ENCODE measurements around the gene SLC35F4.

The SLC35F4 gene

DNA sequence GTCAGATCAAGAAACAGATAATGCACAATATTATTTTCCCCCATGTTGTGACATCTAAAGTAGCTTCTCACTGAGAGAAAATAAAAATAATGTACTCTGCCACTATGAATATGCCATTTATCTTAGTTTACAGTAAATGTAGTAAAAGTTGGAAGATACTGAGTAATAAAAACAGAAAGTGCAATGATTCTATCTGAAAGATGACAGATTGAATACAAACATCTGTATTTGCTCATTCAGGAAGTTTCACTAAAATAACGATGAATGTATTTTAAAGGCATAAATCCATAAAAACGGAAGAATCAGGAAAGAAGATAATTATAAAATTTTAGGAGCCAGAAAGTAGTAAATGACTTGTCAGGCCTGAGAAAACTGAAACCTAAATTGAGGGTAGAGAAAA lies 18.2 kb downstream of the SLC35F4 start:
- no peak for DNase-seq

GRCh38 chr14:57847096-57847495 lies 18.8 kb downstream of the SLC35F4 start:
- no peak for DNase-seq

DNA sequence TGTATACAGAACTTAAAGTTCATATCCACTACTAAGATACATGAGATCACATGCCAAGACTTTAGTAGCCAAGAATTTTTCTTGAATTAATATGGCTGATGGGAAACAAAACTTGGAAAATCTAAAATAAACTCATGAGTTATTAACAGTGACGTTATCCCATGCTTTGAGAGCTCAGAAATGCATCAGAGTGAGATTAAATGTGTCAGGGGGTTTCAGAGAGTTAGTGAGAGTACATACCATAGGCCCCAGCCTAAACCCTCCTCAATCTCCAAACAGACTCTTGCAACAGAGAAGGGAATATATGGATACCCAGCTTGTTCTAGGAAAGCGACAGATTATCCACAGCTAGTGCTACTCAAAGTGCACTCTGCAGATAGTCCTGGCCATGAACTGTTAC lies 19.3 kb downstream of the SLC35F4 start:
- no peak for DNase-seq

DNA sequence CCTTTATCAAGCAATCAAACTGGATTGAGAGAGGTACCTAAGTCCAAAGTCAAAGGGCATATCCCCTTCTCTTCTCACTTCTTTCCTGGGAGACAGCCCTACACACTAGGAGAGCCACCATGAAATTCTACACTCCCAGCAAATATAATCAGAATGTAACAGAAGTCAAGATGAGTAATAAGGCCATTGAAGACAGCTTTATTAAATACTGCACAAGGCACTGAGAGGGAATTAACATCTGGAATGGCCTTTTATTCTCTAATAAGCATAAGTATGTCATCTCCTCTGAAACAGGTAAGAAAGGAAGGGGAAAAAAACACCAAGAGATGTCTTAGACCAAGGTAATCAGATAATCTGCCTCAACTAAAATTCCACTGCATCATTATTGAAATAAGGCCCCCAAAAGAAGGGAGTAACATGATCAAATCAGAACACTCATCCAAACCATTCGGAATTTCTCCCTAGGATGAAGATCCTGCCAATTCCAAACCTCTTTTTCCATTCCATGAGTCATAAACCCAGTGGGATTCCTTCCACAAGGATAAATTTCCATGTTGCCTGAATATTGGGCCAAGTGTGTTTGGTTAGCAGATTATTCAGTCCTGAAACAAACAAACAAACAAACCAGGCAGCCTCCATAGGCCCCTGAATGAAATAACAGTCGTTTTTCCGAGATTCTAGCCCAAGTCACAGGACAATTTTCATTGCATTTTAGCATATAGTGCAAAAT lies 19.9 kb downstream of the SLC35F4 start:
- DNase-seq, result no peak

DNA sequence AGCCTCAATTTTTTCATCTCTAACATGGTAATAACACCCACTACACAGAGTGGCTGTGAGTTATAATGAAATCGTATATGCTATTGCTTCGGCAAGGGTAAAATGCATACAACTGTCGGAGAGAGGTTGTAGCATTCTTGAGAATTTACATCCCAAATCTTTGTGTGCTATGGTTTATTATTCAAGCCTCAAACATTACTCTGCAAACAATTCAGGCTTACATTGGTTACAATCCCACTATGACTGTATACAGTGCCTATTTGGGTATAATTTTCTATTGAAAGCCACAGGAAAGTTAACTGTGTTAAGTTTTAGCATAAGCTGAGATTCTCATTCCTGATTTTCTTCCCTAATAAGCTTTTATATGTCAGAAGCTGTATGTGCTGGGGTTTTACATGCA lies 20.6 kb downstream of the SLC35F4 start:
- no peak for DNase-seq

GRCh38 chr14:57837267-57837666 lies 28.6 kb downstream of the SLC35F4 start:
- DNase-seq, result no peak

- no peak for DNase-seq
These were observed 30.1 kb downstream of the SLC35F4 start for GRCh38 chr14:57835766-57836165.

- DNase-seq, result no peak
These were observed 30.9 kb downstream of the SLC35F4 start for GRCh38 chr14:57834961-57835360.

DNA sequence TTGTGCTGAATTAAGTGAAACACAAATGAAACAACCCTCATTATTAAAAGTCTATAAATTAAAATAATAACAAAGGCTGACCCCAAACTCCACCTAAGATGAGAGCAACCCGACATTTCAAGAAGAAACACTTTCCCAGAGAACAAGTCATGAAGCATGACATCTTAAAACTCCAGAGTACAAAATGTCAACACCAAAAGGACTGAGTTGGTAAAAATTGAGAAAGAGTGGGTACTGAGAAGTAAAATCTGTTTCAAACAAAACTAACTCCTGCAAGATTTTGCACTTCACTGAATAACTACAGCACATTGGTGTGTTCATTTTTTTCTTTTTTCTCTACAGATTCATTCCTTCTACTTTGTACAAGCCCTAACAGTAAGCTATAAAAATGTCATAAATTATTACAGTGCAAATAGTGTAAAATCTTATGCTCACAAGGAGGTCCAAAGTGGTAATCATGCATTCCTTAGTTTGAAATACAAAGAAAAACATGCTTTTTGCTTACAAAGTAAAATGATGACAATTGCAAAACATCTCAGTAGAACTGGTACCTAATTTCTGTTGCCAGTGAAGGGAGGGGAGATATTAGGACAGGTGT lies 31.8 kb downstream of the SLC35F4 start:
- DNase-seq, result no peak

DNA sequence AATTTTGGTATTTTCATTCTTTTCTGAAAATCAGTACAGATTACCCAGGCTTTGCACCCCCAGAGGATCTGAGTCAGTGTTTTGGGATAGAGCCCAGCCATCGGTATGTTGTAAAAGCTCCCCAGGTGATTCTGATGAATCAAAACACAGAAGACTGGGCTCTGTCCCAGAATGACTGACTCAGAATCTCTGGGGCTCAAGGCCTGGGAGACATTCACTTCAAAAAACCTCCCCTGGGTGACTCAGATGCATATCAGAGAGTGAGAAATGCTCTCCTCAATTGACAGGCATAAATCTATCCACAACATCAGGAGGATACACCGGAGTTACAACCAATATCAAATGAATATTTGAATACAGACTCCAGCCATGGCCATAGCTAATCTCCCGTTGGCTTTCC lies 32.6 kb downstream of the SLC35F4 start:
- no peak for DNase-seq

DNA sequence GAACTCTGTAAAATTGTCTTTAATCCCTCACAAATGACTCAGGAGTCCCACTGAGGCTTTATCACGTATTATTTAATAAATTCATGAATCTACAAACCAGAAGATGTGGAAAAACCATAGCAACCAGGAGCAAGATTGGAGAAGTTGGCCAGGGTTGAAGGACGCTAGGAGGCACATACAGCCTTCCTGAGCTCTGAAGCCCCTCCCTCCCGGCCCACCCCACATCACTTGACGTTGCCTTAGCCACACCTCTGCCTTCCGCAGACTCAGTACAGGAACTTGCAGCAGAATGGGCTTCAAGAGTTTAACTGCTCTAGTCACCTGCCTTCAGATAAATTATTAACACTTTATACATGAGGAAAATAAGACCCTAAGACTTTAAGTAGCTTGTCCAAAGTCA lies 33.9 kb downstream of the SLC35F4 start:
- DNase-seq, result no peak

DNA sequence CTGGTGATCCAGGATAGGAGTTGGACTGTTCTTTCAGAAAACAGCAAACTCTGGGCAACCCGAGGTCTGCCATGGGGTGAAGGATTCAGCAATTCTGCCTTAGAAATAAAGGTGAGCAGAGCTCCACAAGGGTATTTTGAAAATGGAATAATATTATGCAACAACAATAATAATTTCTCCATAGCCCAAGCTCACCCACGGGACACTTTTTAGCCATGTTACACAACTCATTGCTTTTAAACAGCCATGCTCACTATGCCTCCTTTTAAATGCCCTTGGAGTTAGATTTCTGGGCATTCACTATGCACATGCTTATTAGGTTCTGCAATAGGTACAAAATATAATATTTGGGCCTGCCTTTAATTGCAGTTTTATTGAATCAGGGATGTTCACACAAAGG lies 37.2 kb downstream of the SLC35F4 start:
- DNase-seq, result no peak

GRCh38 chr14:57823015-57823660 lies 42.8 kb downstream of the SLC35F4 start:
- DNase-seq, result no peak

GRCh38 chr14:57822081-57822480 lies 43.8 kb downstream of the SLC35F4 start:
- no peak for DNase-seq

DNA sequence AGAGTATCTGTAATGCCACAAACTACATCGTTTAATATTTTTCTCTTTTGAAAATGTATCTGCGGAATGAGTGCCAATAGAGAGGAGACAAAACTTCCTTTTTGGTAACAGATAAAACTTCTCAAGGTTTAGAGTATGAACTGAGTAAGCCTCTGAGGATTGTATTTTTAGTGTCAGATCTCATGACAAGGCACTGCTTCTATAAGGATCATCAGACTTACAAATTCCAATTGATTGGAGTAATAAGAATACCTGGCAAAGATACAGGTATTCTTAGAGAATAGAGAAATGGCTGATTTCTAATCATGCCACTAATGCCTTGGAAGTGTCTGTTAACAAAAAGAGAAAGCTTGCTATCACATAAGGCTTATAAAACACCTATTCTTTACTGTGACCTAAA lies 45.3 kb downstream of the SLC35F4 start:
- DNase-seq, result no peak

- DNase-seq, result no peak
These were observed 47.4 kb downstream of the SLC35F4 start for GRCh38 chr14:57818511-57818910.

GRCh38 chr14:57816568-57817284 lies 49.2 kb downstream of the SLC35F4 start:
- DNase-seq, result no peak

- no peak for DNase-seq
These were observed 51.2 kb downstream of the SLC35F4 start for GRCh38 chr14:57814726-57815125.

DNA sequence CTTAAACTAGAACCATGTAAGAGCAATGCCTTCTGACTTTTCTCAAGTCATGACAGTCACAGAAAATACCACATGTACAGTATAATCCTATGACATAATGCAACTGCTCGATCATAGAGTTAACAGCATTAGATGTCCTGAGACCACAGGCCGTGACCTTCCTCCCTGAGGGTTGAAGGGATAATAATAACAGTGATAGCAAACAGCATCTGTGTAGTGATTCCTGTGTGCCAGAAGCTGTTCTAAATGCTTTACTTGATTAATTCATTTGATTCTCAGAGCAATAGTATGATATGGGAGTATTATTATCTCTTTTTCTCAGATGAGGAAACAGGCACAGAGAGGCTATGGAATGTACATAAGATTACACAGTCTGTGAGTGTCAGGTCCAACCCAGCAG lies 53.2 kb downstream of the SLC35F4 start:
- no peak for DNase-seq

GRCh38 chr14:57811998-57812546 lies 53.8 kb downstream of the SLC35F4 start:
- DNase-seq, result no peak

DNA sequence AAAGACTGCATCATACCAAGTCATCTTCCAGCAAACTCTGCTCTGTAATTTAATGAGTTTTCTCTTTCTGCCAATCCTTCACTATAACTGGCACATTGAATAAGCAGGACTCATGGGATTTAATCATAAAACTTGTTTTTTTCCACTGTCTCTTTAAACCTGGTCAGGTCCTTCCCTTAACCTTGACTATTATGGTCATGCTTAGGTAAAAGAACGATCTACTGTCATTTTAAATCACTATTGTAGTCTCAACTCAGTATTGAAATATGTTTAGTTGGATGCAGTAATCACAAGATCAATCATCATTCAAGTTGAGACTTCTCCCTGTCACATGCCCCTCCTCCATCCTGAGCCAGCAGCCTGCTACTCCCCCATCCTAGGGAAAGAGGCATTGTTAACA lies 56.1 kb downstream of the SLC35F4 start:
- DNase-seq, result no peak

GRCh38 chr14:57797160-57797559 lies 68.7 kb downstream of the SLC35F4 start:
- DNase-seq, result no peak

- DNase-seq, result no peak
These were observed 69.3 kb downstream of the SLC35F4 start for GRCh38 chr14:57796556-57796955.

- DNase-seq, result no peak
These were observed 80.8 kb downstream of the SLC35F4 start for GRCh38 chr14:57785058-57785457.
